Neural progenitor cell (in vitro differentiated cells): ENCODE results near the gene OPN1SW. TPM values are rescaled to one million over a fixed set of nuclear protein-coding genes. Genes with fewer than 3 reads are reported as not detected.

Source experiments
- DNase-seq: peaks from one replicate; pipeline ENCODE4 v3.0.0-alpha.2; 2016; ENCODE audit warnings: low spot score
- H2AFZ ChIP-seq: fragments of 200-600 bp; sonication (generic); replicated peaks from 2 replicates; pipeline ENCODE4 v1.6.1; 2016; ENCODE audit warnings: antibody characterized with exemption
- H3F3A ChIP-seq: fragments of 200-600 bp; sonication (generic); 2 replicates; pipeline ENCODE4 v1.6.1; 2016; ENCODE audit warnings: antibody characterized with exemption, low read depth
- H3K27ac ChIP-seq: fragments of 200-600 bp; sonication (generic); 2 replicates; pipeline ENCODE4 v1.5.1; 2016; ENCODE audit warnings: mild to moderate bottlenecking
- H3K27me3 ChIP-seq: fragments of 200-600 bp; sonication (generic); 2 replicates; pipeline ENCODE4 v1.6.1; 2016; ENCODE audit warnings: mild to moderate bottlenecking, moderate library complexity
- H3K36me3 ChIP-seq: fragments of 200-600 bp; sonication (generic); 2 replicates; pipeline ENCODE4 v1.5.1; 2016
- H3K4me1 ChIP-seq: fragments of 200-600 bp; sonication (generic); 2 replicates; pipeline ENCODE4 v1.6.1; 2016; ENCODE audit warnings: mixed run types
- H3K4me2 ChIP-seq: fragments of 200-600 bp; sonication (generic); 2 replicates; pipeline ENCODE4 v1.6.1; 2016
- H3K4me3 ChIP-seq: fragments of 200-600 bp; sonication (generic); 2 replicates; pipeline ENCODE4 v1.5.1; 2016
- H3K79me2 ChIP-seq: fragments of 200-600 bp; sonication (generic); 2 replicates; pipeline ENCODE4 v1.6.1; 2016; ENCODE audit warnings: low read depth
- H3K9ac ChIP-seq: fragments of 200-600 bp; sonication (generic); 2 replicates; pipeline ENCODE4 v1.6.1; 2016
- H3K9me3 ChIP-seq: fragments of 200-600 bp; sonication (generic); 2 replicates; pipeline ENCODE4 v1.5.1; 2016; ENCODE audit warnings: low read depth
- H4K20me1 ChIP-seq: fragments of 200-600 bp; sonication (generic); 2 replicates; pipeline ENCODE4 v1.6.1; 2016; ENCODE audit warnings: low read depth
- H3K27ac Mint-ChIP-seq: 3 replicates; pipeline ENCODE4 v1.8.0; 2021; ENCODE audit warnings: mixed read lengths
- H3K27me3 Mint-ChIP-seq: 2 replicates; pipeline ENCODE4 v1.8.0; 2022; ENCODE audit warnings: low read depth, mild to moderate bottlenecking, inconsistent platforms, moderate library complexity, mixed read lengths; ENCODE audit not compliant: insufficient read depth
- H3K36me3 Mint-ChIP-seq: 3 replicates; pipeline ENCODE4 v1.8.0; 2021; ENCODE audit warnings: mixed read lengths
- H3K4me1 Mint-ChIP-seq: 3 replicates; pipeline ENCODE4 v1.8.0; 2021; ENCODE audit warnings: mixed read lengths
- H3K4me3 Mint-ChIP-seq: 3 replicates; pipeline ENCODE4 v1.8.0; 2021; ENCODE audit warnings: mild to moderate bottlenecking, moderate library complexity, mixed read lengths
- H3K9me3 Mint-ChIP-seq: 3 replicates; pipeline ENCODE4 v1.8.0; 2020; ENCODE audit warnings: mixed read lengths
- EZH2 ChIP-seq: fragments of 200-600 bp; sonication (generic); IDR thresholded peaks from 2 replicates; pipeline ENCODE4 v1.6.1; 2017; ENCODE audit warnings: antibody characterized with exemption, mild to moderate bottlenecking, moderate library complexity
- EZH2phosphoT487 ChIP-seq: fragments of 200-600 bp; sonication (generic); IDR thresholded peaks from 2 replicates; pipeline ENCODE4 v1.6.1; 2017; ENCODE audit warnings: antibody characterized with exemption
- total RNA-seq: library from RNA; depleted of rRNA; stranded (reverse); fragments of >200 nt; gene quantifications from 2 replicates; pipeline ENCODE4 v1.2.3, GENCODE V29; 2015; ENCODE audit warnings: low replicate concordance
- TF ChIP-seq, protein P1 (sequence below): fragments of 200-600 bp; sonication (generic); IDR thresholded peaks from 2 replicates; pipeline ENCODE4 v1.5.1; 2017; ENCODE audit warnings: antibody characterized with exemption, mild to moderate bottlenecking

The OPN1SW gene
- total RNA-seq, 1 donor from 2014 or later = not detected

DNA sequence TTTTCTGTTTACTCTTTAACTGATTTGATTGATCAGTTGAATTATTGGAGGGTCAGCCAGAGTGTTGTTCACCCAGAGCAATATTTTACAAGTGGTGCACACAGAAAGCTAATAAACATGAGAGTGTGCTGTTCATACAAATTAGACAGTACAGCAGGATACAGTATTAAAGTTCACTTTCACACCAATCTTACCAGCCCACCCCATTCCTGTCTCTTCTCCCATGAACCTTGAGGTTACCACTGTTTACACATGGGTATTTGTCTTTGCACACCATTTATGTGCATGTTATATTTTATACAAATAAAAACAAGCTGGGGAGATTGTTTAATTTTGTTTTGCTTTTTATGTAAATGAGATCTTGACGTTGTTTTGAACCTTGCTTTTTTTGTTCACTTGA is 29.9 kb downstream of the OPN1SW start:
- no peak for TF ChIP-seq EZH2phosphoT487
- no peak for TF ChIP-seq EZH2
- TF ChIP-seq, protein P1, sequence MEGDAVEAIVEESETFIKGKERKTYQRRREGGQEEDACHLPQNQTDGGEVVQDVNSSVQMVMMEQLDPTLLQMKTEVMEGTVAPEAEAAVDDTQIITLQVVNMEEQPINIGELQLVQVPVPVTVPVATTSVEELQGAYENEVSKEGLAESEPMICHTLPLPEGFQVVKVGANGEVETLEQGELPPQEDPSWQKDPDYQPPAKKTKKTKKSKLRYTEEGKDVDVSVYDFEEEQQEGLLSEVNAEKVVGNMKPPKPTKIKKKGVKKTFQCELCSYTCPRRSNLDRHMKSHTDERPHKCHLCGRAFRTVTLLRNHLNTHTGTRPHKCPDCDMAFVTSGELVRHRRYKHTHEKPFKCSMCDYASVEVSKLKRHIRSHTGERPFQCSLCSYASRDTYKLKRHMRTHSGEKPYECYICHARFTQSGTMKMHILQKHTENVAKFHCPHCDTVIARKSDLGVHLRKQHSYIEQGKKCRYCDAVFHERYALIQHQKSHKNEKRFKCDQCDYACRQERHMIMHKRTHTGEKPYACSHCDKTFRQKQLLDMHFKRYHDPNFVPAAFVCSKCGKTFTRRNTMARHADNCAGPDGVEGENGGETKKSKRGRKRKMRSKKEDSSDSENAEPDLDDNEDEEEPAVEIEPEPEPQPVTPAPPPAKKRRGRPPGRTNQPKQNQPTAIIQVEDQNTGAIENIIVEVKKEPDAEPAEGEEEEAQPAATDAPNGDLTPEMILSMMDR = no peak
- Histone ChIP-seq H3K4me2 (no peak overlapping the region), H3K9ac (no peak overlapping the region), H3F3A (no peaks in the 10 kb centered on the region), H3K4me1 (peaks cover 7% of the 10 kb centered on the region), H3K4me3 (no peak overlapping the region), H3K27me3 (no peaks in the 10 kb centered on the region), H3K36me3 (peaks cover 23% of the 10 kb centered on the region), H3K79me2 (peaks cover 98% of the 10 kb centered on the region), H3K27ac (no peak overlapping the region), H4K20me1 (peaks cover 69% of the 10 kb centered on the region), H2AFZ (no peak overlapping the region), H3K9me3 (no peaks in the 10 kb centered on the region)
- peaks cover 5% of the 10 kb centered on the region for H3K4me1 Mint-ChIP-seq
- no peak overlapping the region for H3K4me3 Mint-ChIP-seq
- H3K36me3 Mint-ChIP-seq = peaks cover 31% of the 10 kb centered on the region
- DNase-seq = no peak
- no peaks in the 10 kb centered on the region for H3K27me3 Mint-ChIP-seq
- H3K27ac Mint-ChIP-seq = no peak overlapping the region
- no peaks in the 10 kb centered on the region for H3K9me3 Mint-ChIP-seq

DNA sequence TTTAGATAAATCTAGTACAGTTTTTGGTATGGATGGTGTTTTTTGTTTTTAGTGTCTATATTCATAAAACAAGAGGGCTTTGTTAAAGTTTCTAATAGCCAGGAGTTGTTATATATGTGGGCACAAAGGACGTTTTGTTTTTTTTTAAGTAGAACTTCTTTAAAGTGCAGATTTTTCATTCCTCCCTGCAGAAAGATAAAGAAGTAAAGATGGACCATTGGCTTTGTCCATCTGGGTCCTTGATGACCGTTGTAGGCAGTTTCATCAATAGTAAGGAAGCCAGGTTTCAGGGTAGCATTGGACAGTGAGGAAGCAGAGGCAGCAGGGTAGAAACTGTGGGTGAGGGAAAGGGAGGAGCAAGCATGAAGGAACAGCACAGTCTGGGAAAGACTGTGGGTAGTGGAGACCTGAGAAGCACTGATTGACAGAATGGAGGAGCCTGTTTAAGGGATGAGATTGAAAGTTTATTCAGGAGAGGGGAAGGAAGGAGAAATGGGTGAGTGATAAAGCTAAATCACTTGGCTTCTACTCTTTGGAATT is 31.2 kb downstream of the OPN1SW start:
- H3K4me2 ChIP-seq = no peak overlapping the region

DNA sequence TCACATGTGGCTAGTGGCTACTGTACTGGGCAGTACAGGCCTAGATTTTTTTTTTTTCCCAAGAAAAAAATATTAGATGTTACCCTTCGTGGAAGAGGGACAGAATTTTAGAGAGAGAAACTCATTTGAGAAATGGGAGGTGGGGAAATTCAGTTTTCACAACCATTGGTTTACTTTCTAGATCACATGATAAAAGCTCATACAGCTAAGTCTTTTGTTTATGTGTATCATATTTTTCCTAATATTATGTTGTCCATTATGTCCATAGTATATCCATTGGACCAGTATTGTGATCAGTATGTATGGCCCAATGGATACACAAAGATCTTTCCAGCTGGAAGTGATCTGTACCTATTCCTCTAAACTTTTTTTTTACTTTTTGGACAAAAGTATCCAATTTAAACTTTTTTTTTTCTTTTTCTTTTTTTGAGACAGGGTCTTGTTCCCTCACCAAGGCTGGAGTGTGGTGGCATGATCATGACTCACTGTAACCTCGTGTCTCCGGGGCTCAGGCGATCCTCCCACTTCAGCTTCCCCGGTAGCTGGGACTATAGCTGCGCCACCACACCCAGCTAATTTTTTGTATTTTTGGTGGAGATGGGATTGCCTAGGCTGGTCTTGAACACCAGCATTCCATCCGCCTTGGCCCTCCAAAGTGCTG is 32.4 kb downstream of the OPN1SW start:
- no peak overlapping the region for H3K9ac ChIP-seq

More for the DNA sequence above, 31.2 kb downstream of the OPN1SW start:
- Mint-ChIP-seq H3K27ac (no peak overlapping the region), H3K4me3 (no peak overlapping the region), H3K4me1 (peaks cover 11% of the 10 kb centered on the region), H3K9me3 (no peaks in the 10 kb centered on the region), H3K27me3 (no peaks in the 10 kb centered on the region), H3K36me3 (peaks cover 22% of the 10 kb centered on the region)
- TF ChIP-seq, protein P1 = no peak
- TF ChIP-seq EZH2 (no peak), EZH2phosphoT487 (no peak)
- H3K36me3 ChIP-seq = peaks cover 14% of the 10 kb centered on the region
- peak overlapping the region; percentile 18 for H3K27ac ChIP-seq
- H2AFZ ChIP-seq = no peak overlapping the region
- peaks cover 81% of the 10 kb centered on the region for H4K20me1 ChIP-seq
- H3K9me3 ChIP-seq = no peaks in the 10 kb centered on the region
- peaks cover 100% of the 10 kb centered on the region for H3K79me2 ChIP-seq
- no peak for DNase-seq
- H3K4me3 ChIP-seq = no peak overlapping the region
- H3K27me3 ChIP-seq = no peaks in the 10 kb centered on the region
- no peaks in the 10 kb centered on the region for H3F3A ChIP-seq
- peaks cover 12% of the 10 kb centered on the region for H3K4me1 ChIP-seq
- H3K9ac ChIP-seq = no peak overlapping the region

More for the DNA sequence above, 32.4 kb downstream of the OPN1SW start:
- Mint-ChIP-seq H3K27me3 (peaks cover 2% of the 10 kb centered on the region), H3K36me3 (peaks cover 13% of the 10 kb centered on the region), H3K4me1 (peaks cover 17% of the 10 kb centered on the region), H3K4me3 (no peak overlapping the region), H3K27ac (no peak overlapping the region), H3K9me3 (no peaks in the 10 kb centered on the region)
- Histone ChIP-seq H3F3A (peaks cover 8% of the 10 kb centered on the region), H3K4me3 (no peak overlapping the region), H3K4me1 (peaks cover 16% of the 10 kb centered on the region), H3K27ac (no peak overlapping the region), H3K4me2 (no peak overlapping the region), H2AFZ (no peak overlapping the region), H3K9me3 (no peaks in the 10 kb centered on the region), H4K20me1 (peaks cover 76% of the 10 kb centered on the region), H3K79me2 (peaks cover 91% of the 10 kb centered on the region), H3K36me3 (peaks cover 9% of the 10 kb centered on the region), H3K27me3 (no peaks in the 10 kb centered on the region)
- no peak for DNase-seq
- TF ChIP-seq EZH2 = no peak
- TF ChIP-seq, protein P1 = no peak
